Prostate gland (tissue), 2 donors: ENCODE measurements around the gene MINDY2.

Experiments
- CTCF ChIP-seq, 4 experiments: fragments of 200-600 bp in 2 of 4; fragments of 450-650 bp in 2 of 4; sonication (generic) in 2 of 4; IDR thresholded peaks; 1 replicate in 3 of 4; 2 replicates in 1 of 4; pipeline ENCODE4 v1.5.1; 2016 to 2019; ENCODE audit warnings: antibody characterized with exemption in 4 of 4, mild to moderate bottlenecking in 2 of 4, moderate library complexity in 2 of 4
- POLR2A ChIP-seq: fragments of 450-650 bp; IDR thresholded peaks from one replicate; pipeline ENCODE4 v1.6.1; 2016; ENCODE audit warnings: antibody characterized with exemption, mild to moderate bottlenecking
- POLR2AphosphoS5 ChIP-seq: sonication (generic); formaldehyde crosslinking; IDR thresholded peaks from one replicate; pipeline ENCODE4 v1.6.1; 2017; ENCODE audit warnings: antibody characterized with exemption

- TF ChIP-seq CTCF (IDR thresholded peaks at IDR 0.05): no peak
- TF ChIP-seq POLR2A: no peak
- no peak for TF ChIP-seq POLR2AphosphoS5
These were observed 32.9 kb upstream of the MINDY2 start for GRCh38 chr15:58738046-58738707.
